ENCODE data around the gene SECISBP2. TPM values are rescaled to one million over a fixed set of nuclear protein-coding genes. Genes with fewer than 3 reads are reported as not detected.
"Not testable (repeated sequence)": the region's sequence is repeated elsewhere in the genome, so short reads cannot be mapped to it uniquely, and the experiment has no call there.

SECISBP2 gene
- total RNA-seq, 1 donor from 2014 or later = 27.8 TPM

DNA sequence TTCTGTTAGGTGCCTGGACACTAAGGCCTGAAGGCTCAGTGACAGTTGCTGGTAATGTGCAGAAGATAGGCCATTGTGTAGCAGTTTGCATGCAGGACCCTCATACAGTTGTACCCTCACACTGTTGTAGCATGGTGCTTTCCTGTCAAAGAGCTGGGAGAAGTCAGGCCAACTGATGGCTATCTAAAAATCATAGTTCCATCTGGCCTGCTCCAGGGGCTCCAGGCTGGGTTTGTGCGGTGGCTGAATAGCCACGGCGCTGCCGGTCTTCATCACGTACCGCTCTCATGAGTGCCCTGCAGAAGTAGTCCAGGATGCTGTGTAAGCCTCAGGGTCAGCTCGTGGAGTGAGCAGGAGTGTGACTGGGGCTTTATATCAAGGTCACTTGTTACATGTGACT is 12.2 kb downstream of the SECISBP2 start:
- intact Hi-C loops (cut with DNase I) = no loop called here
- TF ChIP-seq, protein P1, sequence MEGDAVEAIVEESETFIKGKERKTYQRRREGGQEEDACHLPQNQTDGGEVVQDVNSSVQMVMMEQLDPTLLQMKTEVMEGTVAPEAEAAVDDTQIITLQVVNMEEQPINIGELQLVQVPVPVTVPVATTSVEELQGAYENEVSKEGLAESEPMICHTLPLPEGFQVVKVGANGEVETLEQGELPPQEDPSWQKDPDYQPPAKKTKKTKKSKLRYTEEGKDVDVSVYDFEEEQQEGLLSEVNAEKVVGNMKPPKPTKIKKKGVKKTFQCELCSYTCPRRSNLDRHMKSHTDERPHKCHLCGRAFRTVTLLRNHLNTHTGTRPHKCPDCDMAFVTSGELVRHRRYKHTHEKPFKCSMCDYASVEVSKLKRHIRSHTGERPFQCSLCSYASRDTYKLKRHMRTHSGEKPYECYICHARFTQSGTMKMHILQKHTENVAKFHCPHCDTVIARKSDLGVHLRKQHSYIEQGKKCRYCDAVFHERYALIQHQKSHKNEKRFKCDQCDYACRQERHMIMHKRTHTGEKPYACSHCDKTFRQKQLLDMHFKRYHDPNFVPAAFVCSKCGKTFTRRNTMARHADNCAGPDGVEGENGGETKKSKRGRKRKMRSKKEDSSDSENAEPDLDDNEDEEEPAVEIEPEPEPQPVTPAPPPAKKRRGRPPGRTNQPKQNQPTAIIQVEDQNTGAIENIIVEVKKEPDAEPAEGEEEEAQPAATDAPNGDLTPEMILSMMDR (IDR thresholded peaks at IDR 0.05) = no peak
- H3K36me3 ChIP-seq = peaks cover 68 to 91% of the 10 kb centered on the region in 2 donors

DNA sequence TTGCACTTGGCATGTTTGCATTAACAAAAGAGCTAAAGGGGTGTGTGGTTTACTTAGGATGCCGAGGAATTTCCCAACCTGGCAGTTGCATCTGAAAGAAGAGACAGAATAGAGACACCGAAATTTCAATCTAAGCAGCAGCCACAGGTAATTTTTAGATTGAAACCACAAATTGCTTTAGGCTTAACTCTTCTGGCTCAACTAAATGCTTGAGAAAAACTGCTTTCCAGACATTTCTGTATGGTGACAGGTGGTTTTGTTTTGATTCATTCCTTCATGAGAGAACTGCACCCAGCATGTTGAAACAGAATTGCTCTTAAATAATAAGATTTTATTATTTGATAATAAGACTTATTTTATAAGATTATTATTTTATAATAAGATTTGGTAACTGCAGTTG is 21.5 kb downstream of the SECISBP2 start:
- Histone ChIP-seq H3K9me3 (no peaks in the 10 kb centered on the region), H3K4me3 (no peak overlapping the region), H3K27me3 (no peaks in the 10 kb centered on the region), H3K36me3 (peaks cover 73 to 95% of the 10 kb centered on the region in 2 donors), H3K27ac (no peak overlapping the region), H3K4me1 (no peaks in the 10 kb centered on the region)
- TF ChIP-seq, protein P1 (IDR thresholded peaks at IDR 0.05) = no peak
- intact Hi-C loops (cut with DNase I) = no loop called here
- no peak for DNase-seq (ENCODE audit: low spot score in 2 of 2)

More for the DNA sequence above, 12.2 kb downstream of the SECISBP2 start:
- Histone ChIP-seq H3K4me1 (no peaks in the 10 kb centered on the region), H3K27ac (no peak overlapping the region), H3K27me3 (no peaks in the 10 kb centered on the region), H3K4me3 (no peak overlapping the region), H3K9me3 (no peaks in the 10 kb centered on the region)
- no peak for DNase-seq (ENCODE audit: low spot score in 2 of 2)

DNA sequence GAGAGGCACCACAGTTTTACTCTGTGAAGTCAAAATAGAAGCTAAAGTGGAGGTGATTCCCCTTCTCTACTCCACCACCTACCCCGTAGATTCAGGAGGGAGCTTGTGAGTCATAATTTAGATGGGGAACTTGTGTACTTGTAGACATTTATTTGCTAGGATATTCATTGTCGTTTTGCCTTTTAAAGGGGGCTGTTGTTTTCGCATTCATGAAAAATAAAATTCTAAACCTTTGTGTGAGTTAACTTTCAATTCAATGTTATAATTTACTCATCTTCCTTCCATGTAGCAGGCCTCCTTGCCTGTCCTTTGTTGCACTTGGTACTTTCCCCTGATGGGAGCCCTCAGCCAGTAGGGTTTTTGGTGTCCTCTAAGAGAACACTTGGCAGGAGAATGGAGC is 22.0 kb downstream of the SECISBP2 start:
- Histone ChIP-seq H3K27ac (no peak overlapping the region), H3K27me3 (no peaks in the 10 kb centered on the region), H3K4me1 (no peaks in the 10 kb centered on the region), H3K4me3 (no peak overlapping the region), H3K36me3 (peaks cover 73 to 95% of the 10 kb centered on the region in 2 donors), H3K9me3 (no peaks in the 10 kb centered on the region)
- intact Hi-C loops (cut with DNase I) = no loop called here
- TF ChIP-seq, protein P1 (IDR thresholded peaks at IDR 0.05) = no peak
- DNase-seq (ENCODE audit: low spot score in 2 of 2) = no peak

DNA sequence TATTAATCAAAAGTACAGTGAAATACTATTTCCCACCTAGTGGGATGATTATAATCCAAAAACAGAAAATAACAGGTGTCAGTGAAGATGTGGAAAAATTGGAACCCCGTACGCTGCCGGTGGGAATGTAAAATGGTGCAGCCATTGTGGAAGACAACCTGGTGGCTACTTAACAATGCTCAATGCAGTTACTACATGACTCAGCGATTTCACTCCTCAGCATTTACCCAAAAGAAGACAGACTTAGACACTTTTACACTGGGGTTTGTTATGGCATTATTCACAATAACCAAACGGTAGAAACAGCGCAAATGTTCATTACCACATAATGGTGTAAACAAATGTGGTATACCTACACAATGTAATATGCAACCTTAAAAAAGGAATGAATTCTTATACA is 23.9 kb downstream of the SECISBP2 start:
- Histone ChIP-seq H3K27ac (no peak overlapping the region), H3K9me3 (no peaks in the 10 kb centered on the region), H3K4me1 (no peaks in the 10 kb centered on the region), H3K36me3 (peaks cover 76 to 96% of the 10 kb centered on the region in 2 donors), H3K27me3 (no peaks in the 10 kb centered on the region), H3K4me3 (no peak overlapping the region)
- TF ChIP-seq, protein P1 (IDR thresholded peaks at IDR 0.05) = no peak
- DNase-seq (ENCODE audit: low spot score in 2 of 2) = no peak
- intact Hi-C loops (cut with DNase I) = no loop called here

DNA sequence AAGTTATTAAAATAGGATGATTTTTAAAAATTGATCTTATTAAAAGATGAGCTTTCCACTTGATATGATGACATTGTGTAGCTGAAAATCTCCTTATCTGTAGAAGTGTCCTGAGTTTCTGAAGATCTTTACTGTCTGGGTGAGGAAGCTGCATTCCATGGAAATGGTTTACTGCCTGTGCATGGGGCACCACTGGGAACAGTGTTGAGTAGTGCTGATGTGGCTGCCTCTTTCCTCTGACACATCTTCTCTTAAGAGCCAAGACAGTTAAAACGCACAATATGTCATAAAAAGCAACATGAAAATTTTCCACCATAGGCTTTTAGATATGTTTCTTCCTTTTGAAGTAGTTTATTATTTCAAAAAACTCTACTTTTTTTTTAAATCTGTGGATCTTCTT is 24.6 kb downstream of the SECISBP2 start:
- H3K4me3 ChIP-seq = no peak overlapping the region
- peaks cover 77 to 95% of the 10 kb centered on the region in 2 donors for H3K36me3 ChIP-seq

DNA sequence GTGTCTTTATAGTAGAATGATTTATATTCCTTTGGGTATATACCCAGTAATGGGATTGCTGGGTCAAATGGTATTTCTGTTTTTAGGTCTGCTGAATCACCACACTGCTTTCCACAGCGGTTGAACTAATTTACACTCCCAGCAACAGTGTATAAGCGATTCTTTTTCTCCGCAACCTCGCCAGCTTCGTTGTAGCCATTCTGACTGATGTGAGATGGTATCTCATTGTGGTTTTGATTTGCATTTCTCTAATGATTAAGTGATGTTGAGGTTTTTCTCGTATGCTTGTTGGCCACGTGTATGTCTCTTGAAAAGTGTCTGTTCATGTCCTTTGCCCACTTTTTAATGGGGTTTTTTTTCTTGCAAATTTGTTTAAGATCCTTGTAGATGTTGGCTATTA is 25.5 kb downstream of the SECISBP2 start:
- DNase-seq (ENCODE audit: low spot score in 2 of 2); H3K4me3 ChIP-seq; H3K9me3 ChIP-seq; intact Hi-C loops (cut with DNase I); H3K4me1 ChIP-seq; H3K27ac ChIP-seq; H3K27me3 ChIP-seq: not testable (repeated sequence)
- peaks cover 82 to 95% of the 10 kb centered on the region in 2 donors for H3K36me3 ChIP-seq

More for the DNA sequence above, 24.6 kb downstream of the SECISBP2 start:
- H3K9me3 ChIP-seq = no peaks in the 10 kb centered on the region
- H3K27me3 ChIP-seq = no peaks in the 10 kb centered on the region
- intact Hi-C loops (cut with DNase I) = no loop called here
- H3K27ac ChIP-seq = no peak overlapping the region
- H3K4me1 ChIP-seq = no peaks in the 10 kb centered on the region
- TF ChIP-seq, protein P1 (IDR thresholded peaks at IDR 0.05) = no peak
- DNase-seq (ENCODE audit: low spot score in 2 of 2) = no peak
